ENCODE measurements around the gene NUP42.

DNA sequence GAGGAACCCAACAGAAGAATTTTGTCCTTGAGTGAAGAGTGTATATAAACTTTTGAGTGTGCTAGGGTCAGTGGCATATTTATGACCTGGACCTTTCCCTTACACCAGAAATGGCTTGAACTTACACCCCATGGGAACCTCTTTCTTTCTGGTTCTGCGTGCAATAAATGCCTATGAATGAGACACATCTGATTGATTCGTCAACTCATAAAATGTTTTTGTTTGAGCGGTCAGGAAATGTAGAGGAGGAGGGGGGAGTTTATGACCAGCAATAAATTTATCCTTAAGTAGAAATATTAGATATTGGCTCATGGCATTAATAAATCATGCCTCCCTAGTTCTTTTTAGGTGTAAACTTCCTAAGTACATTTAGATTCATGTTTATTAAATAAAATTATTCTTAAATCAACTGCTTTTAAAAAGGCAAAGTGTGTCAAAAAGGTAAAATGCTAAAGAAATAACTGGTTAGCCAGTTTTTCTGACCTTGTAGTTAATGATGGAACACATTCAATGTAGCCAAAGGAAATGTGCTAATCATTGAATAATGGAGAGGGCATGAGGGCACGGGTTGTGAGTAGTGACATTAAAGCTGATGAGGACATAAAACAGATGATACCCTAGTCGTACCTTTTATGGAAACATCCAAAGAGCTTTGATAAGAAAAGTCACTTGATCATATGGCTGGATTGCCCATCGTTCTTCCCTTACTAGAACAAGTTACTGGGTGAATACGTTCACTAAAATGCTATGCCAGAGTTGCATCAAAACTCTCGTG is 13.6 kb upstream of the NUP42 start:
- TF ChIP-seq POLR2AphosphoS5 (IDR thresholded peaks at IDR 0.05) (no peak), CTCF (IDR thresholded peaks at IDR 0.05) (no peak)

Data from breast epithelium (tissue), 3 donors.